Adrenal gland (tissue), 12 donors: ENCODE measurements around the gene PCED1B. TPM values are rescaled to one million over a fixed set of nuclear protein-coding genes. Genes with fewer than 3 reads are reported as not detected.

Experiments
- DNase-seq, 7 donors: peaks; one replicate each; pipeline ENCODE4 v3.0.0-alpha.2; 2019 to 2020
- H3K27ac ChIP-seq, 5 donors: fragments of 200-600 bp; sonication (generic) in 4 of 5; 1 replicate in 3 of 5; 2 replicates in 2 of 5; pipeline versions ENCODE4 v1.5.1 to v1.8.0; 2016 to 2020; ENCODE audit warnings: mild to moderate bottlenecking in 1 of 5
- H3K27me3 ChIP-seq: fragments of 200-600 bp; 2 replicates; pipeline ENCODE4 v1.8.0; 2021
- H3K36me3 ChIP-seq, 2 donors: fragments of 200-600 bp; replicated peaks in 1 of 2; 1 replicate in 1 of 2; 2 replicates in 1 of 2; pipeline versions ENCODE4 v1.5.1 to v1.8.0; 2018 to 2022
- H3K4me1 ChIP-seq, 2 donors: fragments of 200-600 bp; replicated peaks in 1 of 2; 1 replicate in 1 of 2; 2 replicates in 1 of 2; pipeline versions ENCODE4 v1.5.1 to v1.8.0; 2018 to 2021
- H3K4me3 ChIP-seq, 4 donors: fragments of 200-600 bp; sonication (generic) in 3 of 4; one replicate each; pipeline ENCODE4 v1.5.1; 2016 to 2018
- H3K9me3 ChIP-seq, 3 donors: fragments of 200-600 bp; sonication (generic) in 1 of 3; replicated peaks in 1 of 3; 1 replicate in 2 of 3; 2 replicates in 1 of 3; pipeline versions ENCODE4 v1.5.1 to v1.8.0; 2016 to 2021
- POLR2A ChIP-seq, 2 donors: fragments of 450-650 bp; IDR thresholded peaks; one replicate each; pipeline ENCODE4 v1.6.1; 2017; ENCODE audit warnings: antibody characterized with exemption in 2 of 2, mild to moderate bottlenecking in 2 of 2, moderate library complexity in 1 of 2
- WGBS, 4 donors: extraction: QIAGEN DNeasy Blood & Tissue Kit in 2 of 4; methylation state at CpG; one replicate each; pipeline versions ENCODE4 v1.1.5 to v1.1.7; 2013 to 2017; 5-methylcytosine and 5-hydroxymethylcytosine counted together
- intact Hi-C, 2 donors: fragments of 100-400 bp; cut with DNase I; formaldehyde crosslinking; loops; one replicate each; pipeline versions ENCODE4 v1.14.1 to v1.15.0; 2022 to 2023
- polyA plus RNA-seq, 3 donors: library from polyadenylated mRNA; stranded (reverse); fragments of 200-250 nt in 2 of 3; fragments of 350-450 nt in 1 of 3; fragmentation: Illumina TruSeq in 1 of 3; extraction: RNeasy Lipid Tissue Mini Kit (QIAGEN cat#74804) in 1 of 3; gene quantifications; one replicate each; pipeline ENCODE4 v1.2.3, GENCODE V29; 2013 to 2014
- total RNA-seq, 9 donors: library from RNA; depleted of rRNA in 4 of 9; stranded (reverse); fragments of >200 nt in 4 of 9; fragments of 120-200 nt in 1 of 9; fragmentation: NEBNext Ultra II Directional in 1 of 9; extraction: Animal tissue kit (Norgen Biotek cat#: 25700) in 1 of 9; gene quantifications; one replicate each; pipeline versions ENCODE4 v1.1.0 to v1.2.4, GENCODE V29; 2013 to 2023
- TF ChIP-seq, protein P1 (sequence below), 6 experiments: fragments of 450-650 bp in 4 of 6; fragments of 200-600 bp in 2 of 6; sonication (generic) in 1 of 6; IDR thresholded peaks; 1 replicate in 5 of 6; 2 replicates in 1 of 6; pipeline versions ENCODE4 v1.5.1 to v1.8.0; 2016 to 2021; ENCODE audit warnings: antibody characterized with exemption in 6 of 6, mild to moderate bottlenecking in 2 of 6, moderate library complexity in 1 of 6
- donor health status: healthy with polysubstance abuse.
- donor health status: Bipolar disorder and iron deficiency.
- donor health status: DM: yes; HTN: yes; CAD: no.
- donor health status: DM: no; HTN: no; CAD: no.
- donor health status: DM: no; HTN: no; CAD: no.
- donor health status: DM: yes; HTN: yes; CAD: no.

Gene PCED1B
- total and polyA plus RNA-seq, 12 donors: 8.0 to 110 (median 39.9) TPM

DNA sequence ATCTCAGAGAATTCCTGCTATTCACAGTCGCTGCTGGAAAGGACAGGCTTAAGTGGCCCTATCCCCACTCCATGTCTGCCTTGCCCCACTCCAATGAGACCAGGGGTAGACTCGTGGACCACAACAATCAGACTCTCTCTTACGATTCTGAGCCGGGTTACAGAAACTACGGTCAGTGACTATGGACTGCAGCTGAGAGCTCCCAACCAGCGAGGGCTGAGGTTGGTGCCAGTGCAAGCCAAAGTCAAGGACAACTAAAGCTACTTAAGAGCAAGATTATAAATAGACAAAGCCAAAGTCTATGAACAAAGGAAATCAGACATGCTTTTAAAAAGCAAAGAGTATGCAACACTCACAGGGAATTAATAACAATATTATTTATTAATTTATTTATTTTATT is 18.7 kb downstream of the PCED1B start:
- intact Hi-C loops: no loop called here
- Histone ChIP-seq H3K9me3 (no peaks in the 10 kb centered on the region), H3K27me3 (no peaks in the 10 kb centered on the region), H3K4me3 (peak overlapping the region in 1 of 4 donors; percentile 22), H3K4me1 (peaks cover 11 to 15% of the 10 kb centered on the region in 2 donors), H3K36me3 (no peaks in the 10 kb centered on the region), H3K27ac (peak overlapping the region in 2 of 5 donors; percentile 63)
- WGBS, 4 donors: 52 to 56% (median 53%) methylated on average over 6 of the region's 6 CpGs
- TF ChIP-seq, protein P1, sequence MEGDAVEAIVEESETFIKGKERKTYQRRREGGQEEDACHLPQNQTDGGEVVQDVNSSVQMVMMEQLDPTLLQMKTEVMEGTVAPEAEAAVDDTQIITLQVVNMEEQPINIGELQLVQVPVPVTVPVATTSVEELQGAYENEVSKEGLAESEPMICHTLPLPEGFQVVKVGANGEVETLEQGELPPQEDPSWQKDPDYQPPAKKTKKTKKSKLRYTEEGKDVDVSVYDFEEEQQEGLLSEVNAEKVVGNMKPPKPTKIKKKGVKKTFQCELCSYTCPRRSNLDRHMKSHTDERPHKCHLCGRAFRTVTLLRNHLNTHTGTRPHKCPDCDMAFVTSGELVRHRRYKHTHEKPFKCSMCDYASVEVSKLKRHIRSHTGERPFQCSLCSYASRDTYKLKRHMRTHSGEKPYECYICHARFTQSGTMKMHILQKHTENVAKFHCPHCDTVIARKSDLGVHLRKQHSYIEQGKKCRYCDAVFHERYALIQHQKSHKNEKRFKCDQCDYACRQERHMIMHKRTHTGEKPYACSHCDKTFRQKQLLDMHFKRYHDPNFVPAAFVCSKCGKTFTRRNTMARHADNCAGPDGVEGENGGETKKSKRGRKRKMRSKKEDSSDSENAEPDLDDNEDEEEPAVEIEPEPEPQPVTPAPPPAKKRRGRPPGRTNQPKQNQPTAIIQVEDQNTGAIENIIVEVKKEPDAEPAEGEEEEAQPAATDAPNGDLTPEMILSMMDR (IDR thresholded peaks at IDR 0.05): no peak
- peak in 1 of 2 donors; percentile 8 for TF ChIP-seq POLR2A (IDR thresholded peaks at IDR 0.05)
- peak; percentile 39 to 80 (median 65) for DNase-seq

DNA sequence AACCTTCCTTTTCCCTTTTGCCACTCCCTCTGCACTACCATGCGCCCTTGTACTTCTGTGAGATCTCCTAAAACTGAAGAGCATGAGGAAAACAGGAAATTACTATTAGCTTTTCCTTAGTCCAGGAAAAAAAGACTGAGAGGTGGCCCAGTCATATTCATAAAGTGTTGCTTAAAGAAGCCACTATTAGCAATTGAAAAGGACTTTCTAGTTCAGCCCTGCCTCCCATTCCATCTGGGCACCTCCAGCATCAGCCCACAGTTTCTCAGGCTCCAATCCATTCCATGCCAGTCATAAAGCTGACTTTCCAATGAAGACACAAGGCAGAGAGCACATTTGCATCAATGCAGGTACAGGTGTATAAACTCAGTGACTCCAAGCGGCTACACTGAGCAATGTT is 20.2 kb downstream of the PCED1B start:
- H3K36me3 ChIP-seq: no peaks in the 10 kb centered on the region
- H3K9me3 ChIP-seq: no peaks in the 10 kb centered on the region
- DNase-seq: no peak
- peaks cover 11 to 15% of the 10 kb centered on the region in 2 donors for H3K4me1 ChIP-seq
- TF ChIP-seq, protein P1 (IDR thresholded peaks at IDR 0.05): no peak
- no peak for TF ChIP-seq POLR2A (IDR thresholded peaks at IDR 0.05)
- intact Hi-C loops: no loop called here
- H3K4me3 ChIP-seq: no peak overlapping the region
- no peaks in the 10 kb centered on the region for H3K27me3 ChIP-seq
- H3K27ac ChIP-seq: no peak overlapping the region
- WGBS, 4 donors: 50 to 100% (median 72%) methylated on average over 2 of the region's 2 CpGs

DNA sequence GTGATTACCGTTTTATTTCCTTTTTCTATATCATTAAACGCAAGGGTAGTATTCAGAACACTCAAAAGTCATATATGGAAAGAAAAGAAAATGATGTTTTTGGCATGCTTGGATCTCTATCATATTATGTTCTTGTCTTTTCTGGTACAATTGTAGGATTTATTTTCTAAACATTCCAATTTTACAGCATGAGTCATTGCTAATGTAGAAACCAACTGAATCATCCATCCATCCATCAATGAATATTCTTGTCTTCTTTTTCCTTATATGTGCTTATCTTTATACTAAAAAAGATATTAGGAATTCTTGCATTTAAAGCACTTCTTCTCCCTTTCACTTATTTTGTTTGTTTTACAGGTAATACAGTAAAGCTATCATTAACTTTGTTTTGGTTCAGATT is 20.7 kb downstream of the PCED1B start:
- Histone ChIP-seq H3K4me3 (no peak overlapping the region), H3K27me3 (no peaks in the 10 kb centered on the region), H3K4me1 (peaks cover 11 to 15% of the 10 kb centered on the region in 2 donors), H3K27ac (no peak overlapping the region), H3K9me3 (no peaks in the 10 kb centered on the region), H3K36me3 (no peaks in the 10 kb centered on the region)
- no peak for DNase-seq
- intact Hi-C loops: no loop called here
- no peak for TF ChIP-seq POLR2A (IDR thresholded peaks at IDR 0.05)
- TF ChIP-seq, protein P1 (IDR thresholded peaks at IDR 0.05): no peak
- WGBS, 4 donors: 94 to 97% (median 94%) methylated on average over 2 of the region's 2 CpGs

DNA sequence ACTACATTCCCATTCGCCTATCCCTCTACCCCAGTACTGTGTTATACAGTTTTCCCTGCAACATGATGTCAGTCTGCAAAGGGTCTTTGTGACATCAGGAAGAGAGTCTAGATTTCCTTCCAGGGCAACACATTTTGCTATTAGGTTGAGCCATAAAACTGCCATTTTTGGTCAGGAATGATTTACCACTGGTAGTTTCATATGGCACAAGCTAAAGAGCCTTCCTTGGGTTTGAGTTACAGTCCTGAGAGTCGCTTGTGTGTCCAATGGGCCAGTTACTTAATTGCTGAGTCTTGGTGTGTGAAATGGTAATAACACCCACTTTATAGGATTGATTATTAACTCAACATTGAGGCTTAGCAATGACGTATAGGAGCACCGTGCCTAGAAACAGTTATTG is 23.0 kb downstream of the PCED1B start:
- peaks cover 2 to 12% of the 10 kb centered on the region in 2 donors for H3K4me1 ChIP-seq
- DNase-seq: no peak
- TF ChIP-seq POLR2A (IDR thresholded peaks at IDR 0.05): no peak
- TF ChIP-seq, protein P1 (IDR thresholded peaks at IDR 0.05): no peak
- intact Hi-C loops: no loop called here
- H3K9me3 ChIP-seq: no peaks in the 10 kb centered on the region
- 95 to 98% (median 95%) methylated on average over 4 of the region's 4 CpGs for WGBS, 4 donors
- H3K27me3 ChIP-seq: no peaks in the 10 kb centered on the region
- peak overlapping the region in 1 of 5 donors; percentile 10 for H3K27ac ChIP-seq
- no peaks in the 10 kb centered on the region for H3K36me3 ChIP-seq
- no peak overlapping the region for H3K4me3 ChIP-seq
